Neuron (in vitro differentiated cells): ENCODE measurements around the gene KISS1R.
A peak's percentile ranks its signal among the peaks of the same experiment; 100 is the strongest.

Experiments
- H2AFZ ChIP-seq: one replicate; pipeline ENCODE4 v1.6.1; 2013; ENCODE audit warnings: low read depth, mild to moderate bottlenecking, inconsistent platforms, low read length, moderate library complexity
- H3K27me3 ChIP-seq: one replicate; pipeline ENCODE4 v1.6.1; 2013; ENCODE audit warnings: low read length; ENCODE audit not compliant: insufficient read depth
- H3K36me3 ChIP-seq: one replicate; pipeline ENCODE4 v1.6.1; 2013; ENCODE audit warnings: low read length; ENCODE audit not compliant: insufficient read depth
- H3K4me1 ChIP-seq: one replicate; pipeline ENCODE4 v1.6.1; 2013; ENCODE audit warnings: low read length; ENCODE audit not compliant: insufficient read depth
- H3K4me3 ChIP-seq: 2 replicates; pipeline ENCODE4 v1.5.1; 2013; ENCODE audit warnings: mild to moderate bottlenecking, low read length, moderate library complexity
- H3K9me3 ChIP-seq: one replicate; pipeline ENCODE4 v1.6.1; 2013; ENCODE audit warnings: low read length

The KISS1R gene

DNA sequence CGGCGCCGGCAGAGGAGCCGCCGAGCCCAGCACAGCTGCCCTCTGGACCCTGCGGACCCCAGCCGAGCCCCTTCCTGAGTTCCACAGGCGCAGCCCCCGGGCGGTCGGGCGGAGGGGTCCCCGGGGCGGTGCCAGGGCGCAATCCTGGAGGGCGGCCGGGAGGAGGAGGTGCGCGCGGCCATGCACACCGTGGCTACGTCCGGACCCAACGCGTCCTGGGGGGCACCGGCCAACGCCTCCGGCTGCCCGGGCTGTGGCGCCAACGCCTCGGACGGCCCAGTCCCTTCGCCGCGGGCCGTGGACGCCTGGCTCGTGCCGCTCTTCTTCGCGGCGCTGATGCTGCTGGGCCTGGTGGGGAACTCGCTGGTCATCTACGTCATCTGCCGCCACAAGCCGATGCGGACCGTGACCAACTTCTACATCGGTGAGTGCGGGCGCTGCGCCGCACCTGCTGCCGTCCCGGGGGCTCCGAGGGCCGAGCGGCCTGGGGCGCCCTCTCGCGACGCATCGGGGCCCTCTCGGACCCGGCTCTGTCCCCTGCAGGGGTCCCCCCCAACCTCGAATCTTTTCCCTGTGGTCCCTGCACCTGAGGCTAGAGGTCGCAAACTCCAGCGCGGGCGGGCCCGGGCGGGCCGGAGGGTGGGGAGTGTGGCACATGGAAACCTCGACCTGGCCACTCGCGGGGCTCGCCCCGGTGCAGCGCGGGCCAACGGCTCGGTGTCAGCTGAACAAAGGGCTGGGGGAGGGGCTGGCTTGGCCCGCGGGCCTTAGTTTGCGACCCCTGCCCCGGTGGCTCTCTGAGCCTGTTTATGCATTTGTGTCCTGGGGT, at the start of gene KISS1R:
Gene KISS1R (plus strand): TSS at position 11 of the 829 bp plus-strand sequence. CDS start 170 bp downstream, at position 181.
- Histone ChIP-seq H3K27me3 (no peaks in the 10 kb centered on the region), H3K36me3 (no peaks in the 10 kb centered on the region), H3K4me3 (peak within 1 kb of the TSS; percentile 43), H3K9me3 (no peaks in the 10 kb centered on the region), H2AFZ (peak within 1 kb of the TSS; percentile 24), H3K4me1 (peaks cover 14% of the 10 kb centered on the region)

DNA sequence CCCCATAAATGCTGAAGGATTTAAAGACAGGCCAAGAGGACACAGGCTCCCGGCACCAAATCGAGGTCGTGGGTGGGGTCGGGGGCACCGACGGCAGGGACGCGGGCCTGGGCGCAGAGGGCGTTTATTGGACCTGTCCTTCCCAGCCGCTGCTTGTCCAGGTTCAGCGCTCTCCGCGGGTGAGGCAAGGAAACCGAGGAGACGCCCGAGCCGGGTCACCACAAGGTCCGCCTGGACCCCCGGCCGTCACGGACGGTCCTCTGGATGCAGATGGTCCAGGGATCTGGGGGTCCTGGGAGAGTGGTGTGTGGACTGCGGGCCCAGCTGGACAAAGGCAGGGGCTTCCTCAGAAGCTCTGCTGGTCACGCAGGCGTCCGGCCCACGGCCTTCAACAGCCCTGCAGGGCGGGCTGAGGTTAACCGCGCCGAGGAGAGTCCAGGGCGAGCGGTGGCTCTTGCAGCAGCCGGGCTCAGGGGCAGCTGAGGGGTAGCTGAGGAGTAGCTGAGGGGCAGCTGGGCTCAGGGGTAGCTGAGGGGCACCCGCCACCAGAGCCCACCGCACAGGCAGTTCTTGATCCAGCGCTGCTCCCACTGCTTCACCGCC, 49.2 kb upstream of the KISS1R start:
- Histone ChIP-seq H3K4me3 (no peak overlapping the region), H3K27me3 (no peaks in the 10 kb centered on the region), H3K9me3 (peaks cover 4% of the 10 kb centered on the region), H3K36me3 (peaks cover 44% of the 10 kb centered on the region), H2AFZ (no peak overlapping the region), H3K4me1 (no peaks in the 10 kb centered on the region)

DNA sequence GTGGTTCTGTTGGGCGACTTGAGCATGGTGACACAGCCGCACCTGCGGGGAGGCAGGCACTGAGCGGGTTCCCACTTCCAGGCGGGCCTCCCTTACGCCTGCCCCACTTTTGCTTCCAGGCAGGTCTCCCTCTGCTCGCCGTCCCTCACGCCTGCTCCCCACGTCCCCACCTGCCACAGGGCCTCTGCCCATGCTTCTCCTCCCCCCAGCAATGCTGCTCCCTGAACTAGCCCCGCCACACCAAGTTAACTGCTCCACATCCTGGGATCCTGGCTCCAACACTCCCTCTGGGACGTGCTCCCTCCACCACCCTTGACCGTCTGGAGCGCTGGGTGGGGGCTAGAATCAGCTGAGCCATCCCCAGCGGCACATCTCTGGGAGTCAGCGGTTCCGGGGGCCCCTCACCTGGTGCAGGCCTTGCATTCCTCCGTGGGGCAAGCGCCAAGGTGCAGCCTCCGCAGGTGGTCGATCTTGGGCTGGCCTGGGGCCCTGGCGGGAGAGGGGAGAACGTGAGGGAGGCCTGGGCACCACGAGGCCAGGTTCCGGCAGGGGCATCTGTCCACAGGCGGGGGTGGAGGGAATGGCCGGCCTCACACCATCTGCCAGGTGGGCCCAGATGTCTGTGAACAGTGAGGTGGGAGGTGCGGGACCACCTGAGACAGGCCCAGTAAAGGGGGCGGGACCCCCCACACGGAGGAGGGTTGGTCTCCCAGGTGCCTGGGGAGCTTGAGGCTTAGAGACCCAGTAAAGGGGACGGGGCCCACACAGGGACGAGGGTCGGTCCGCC, 48.5 kb upstream of the KISS1R start:
- no peak overlapping the region for H2AFZ ChIP-seq
- H3K4me1 ChIP-seq: no peaks in the 10 kb centered on the region
- H3K9me3 ChIP-seq: peaks cover 4% of the 10 kb centered on the region
- peaks cover 48% of the 10 kb centered on the region for H3K36me3 ChIP-seq
- no peak overlapping the region for H3K4me3 ChIP-seq
- no peaks in the 10 kb centered on the region for H3K27me3 ChIP-seq

DNA sequence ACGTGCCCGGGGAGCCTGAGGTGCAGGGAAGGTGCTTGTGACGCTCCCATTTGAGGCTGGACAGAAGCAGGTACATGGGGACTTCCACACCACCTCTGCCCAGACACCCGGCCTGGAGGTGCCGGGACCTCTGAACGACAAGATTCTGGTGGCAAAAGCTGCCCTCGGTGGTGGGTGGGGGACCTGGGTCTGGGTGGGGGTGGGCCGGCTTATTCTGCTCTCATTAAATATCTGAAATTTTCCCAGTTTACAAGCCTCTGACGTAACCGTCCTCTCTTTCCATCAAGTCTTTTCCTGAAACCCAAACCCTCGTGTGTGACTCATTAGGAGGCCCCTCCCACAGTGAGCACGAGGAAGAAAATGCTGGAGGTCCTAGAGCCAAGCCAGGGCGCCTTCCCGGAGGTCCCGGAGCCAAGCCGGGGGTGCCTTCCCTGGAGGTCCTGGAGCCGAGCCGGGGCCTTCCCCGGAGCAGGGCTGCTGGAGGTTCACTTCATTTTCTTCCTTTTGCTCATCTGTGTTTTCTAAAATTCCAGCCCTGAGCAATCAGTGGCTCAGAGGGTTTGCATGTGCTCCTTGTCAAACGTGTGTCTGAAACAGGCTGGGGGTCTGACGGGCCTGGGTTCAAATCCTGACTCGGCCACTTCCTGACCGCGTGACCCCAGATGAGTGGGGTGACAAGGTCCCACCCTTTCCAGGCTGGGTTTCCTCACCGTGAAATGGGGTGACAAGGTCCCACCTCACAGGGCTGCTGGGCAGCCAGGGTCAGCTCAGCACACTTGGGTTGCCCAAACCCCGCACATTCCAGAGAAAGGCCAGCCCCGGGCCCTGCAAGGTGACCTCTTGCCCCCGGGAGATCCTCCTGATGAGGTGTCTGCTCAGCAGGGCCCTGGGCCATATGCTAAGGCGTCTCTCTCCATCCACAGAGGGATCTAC, 47.6 kb upstream of the KISS1R start:
- Histone ChIP-seq H2AFZ (no peak overlapping the region), H3K4me1 (no peaks in the 10 kb centered on the region), H3K27me3 (no peaks in the 10 kb centered on the region), H3K4me3 (no peak overlapping the region), H3K36me3 (peaks cover 53% of the 10 kb centered on the region), H3K9me3 (peaks cover 4% of the 10 kb centered on the region)

DNA sequence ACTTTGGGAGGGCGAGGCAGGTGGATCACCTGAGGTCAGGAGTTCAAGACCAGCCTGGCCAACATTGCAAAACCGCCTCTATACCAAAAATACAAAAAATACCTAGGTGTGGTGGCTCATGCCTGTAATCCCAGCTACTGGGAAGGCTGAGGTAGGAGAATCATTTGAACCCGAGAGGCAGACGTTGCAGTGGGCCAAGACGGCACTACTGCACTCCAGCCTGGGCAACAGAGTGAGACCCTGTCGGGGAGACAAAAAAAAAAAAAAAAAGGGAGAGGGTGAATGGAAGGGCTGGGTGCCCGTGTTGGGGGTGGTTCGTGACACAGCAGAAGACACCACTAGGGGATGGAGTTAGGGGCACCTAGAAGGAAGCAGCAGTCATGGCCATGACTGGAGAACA, 46.8 kb upstream of the KISS1R start:
- Histone ChIP-seq H3K9me3 (peaks cover 4% of the 10 kb centered on the region), H3K36me3 (peaks cover 58% of the 10 kb centered on the region), H3K4me1 (no peaks in the 10 kb centered on the region), H3K4me3 (no peak overlapping the region), H2AFZ (no peak overlapping the region), H3K27me3 (no peaks in the 10 kb centered on the region)

DNA sequence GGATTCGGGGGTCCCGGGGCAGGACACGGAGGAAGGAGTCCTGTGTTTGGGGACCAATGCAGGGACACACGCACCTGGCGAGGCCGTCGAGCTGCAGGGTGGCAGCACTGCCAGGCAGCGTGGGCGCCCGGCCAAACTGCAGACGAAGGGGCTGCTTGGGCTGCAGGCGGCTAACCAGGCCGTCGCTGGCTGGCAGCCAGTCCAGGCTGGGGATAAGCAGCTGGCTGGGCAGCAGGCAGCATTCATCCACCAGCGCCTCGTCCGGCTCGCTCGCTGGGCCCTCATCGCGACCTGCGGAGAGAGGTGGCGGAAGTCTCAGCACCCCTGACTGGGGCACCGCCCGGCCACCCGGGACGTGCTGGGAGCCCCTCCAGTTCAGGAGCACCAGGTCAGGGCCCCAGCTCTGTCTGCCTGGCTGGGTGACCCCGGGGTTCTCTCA, 46.2 kb upstream of the KISS1R start:
- Histone ChIP-seq H3K4me3 (no peak overlapping the region), H3K27me3 (no peaks in the 10 kb centered on the region), H3K4me1 (no peaks in the 10 kb centered on the region), H3K9me3 (peaks cover 4% of the 10 kb centered on the region), H2AFZ (no peak overlapping the region), H3K36me3 (peaks cover 64% of the 10 kb centered on the region)

DNA sequence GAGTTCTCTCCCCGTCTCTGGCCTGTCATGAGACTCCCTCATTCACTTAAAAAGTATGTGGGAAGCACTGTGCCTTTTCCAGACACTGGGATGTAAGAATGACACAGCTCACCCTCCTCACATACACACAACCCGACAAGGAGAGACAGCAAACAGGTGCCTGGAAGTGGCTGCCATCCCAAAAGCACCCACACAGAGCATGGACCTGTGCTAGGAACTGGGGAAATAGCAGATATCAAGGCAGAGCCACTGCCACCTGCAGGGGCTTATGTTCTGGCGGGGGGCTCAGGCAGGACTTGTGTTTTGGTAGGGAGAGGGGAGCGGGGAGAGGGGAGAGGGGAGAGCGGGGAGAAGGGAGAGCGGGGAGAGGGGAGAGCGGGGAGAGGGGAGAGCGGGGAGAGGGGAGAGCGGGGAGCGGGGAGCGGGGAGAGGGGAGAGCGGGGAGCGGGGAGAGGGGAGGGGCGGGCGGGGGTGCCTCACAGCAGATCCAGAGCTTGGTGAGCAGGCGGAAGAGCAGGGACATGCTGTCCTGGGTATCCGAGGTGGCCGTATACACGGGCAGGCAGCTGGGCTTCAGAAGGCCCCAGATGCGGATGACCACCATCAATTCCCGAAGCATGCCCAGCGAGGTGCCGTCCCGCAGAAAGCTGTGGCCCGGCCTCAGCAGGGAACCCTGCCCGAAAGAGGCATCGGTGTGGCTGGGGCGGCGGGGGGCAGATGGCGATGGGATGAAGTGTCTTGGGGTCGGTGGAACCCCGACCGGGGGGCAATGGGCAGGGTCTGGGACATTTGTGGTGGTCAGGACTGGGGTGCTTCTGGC, 45.5 kb upstream of the KISS1R start:
- H3K36me3 ChIP-seq: peaks cover 68% of the 10 kb centered on the region
- no peak overlapping the region for H2AFZ ChIP-seq
- H3K4me3 ChIP-seq: no peak overlapping the region
- H3K4me1 ChIP-seq: no peaks in the 10 kb centered on the region
- peaks cover 4% of the 10 kb centered on the region for H3K9me3 ChIP-seq
- no peaks in the 10 kb centered on the region for H3K27me3 ChIP-seq

DNA sequence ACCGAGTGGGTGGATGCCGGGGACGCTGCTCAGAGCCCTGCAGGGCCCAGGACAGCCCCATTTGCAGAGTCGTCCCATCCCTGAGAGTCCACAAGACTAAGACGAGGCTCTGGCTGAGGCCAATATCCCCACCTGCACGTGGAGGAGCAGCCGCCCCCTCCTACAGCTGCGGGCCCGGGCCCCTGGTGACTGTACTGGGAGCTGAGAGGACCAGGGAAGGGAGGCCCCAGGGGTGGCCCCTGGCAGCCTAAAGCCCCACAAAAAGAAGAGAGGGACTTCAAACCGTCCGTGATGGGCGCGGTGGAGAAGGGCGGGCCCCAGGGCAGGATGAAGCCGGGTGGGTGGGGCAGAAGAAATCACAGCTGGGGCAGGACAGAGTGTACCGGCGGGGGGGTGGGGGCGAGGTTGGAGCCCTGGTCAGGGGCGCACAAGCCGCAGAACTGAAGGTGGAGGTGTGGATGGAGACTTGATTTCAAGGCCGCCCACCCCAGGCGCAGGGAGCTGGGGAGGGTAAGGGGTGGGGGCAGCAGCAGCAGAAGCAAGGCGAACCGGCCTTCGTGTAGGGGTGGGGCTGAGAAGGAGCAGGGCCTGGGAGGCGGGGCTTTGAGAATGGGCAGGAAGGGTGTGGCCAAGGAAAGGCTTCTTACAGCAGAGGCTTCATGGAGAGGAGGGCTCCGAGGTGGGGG, 44.7 kb upstream of the KISS1R start:
- Histone ChIP-seq H3K4me1 (no peaks in the 10 kb centered on the region), H3K27me3 (no peaks in the 10 kb centered on the region), H3K36me3 (peaks cover 71% of the 10 kb centered on the region), H2AFZ (no peak overlapping the region), H3K9me3 (peaks cover 4% of the 10 kb centered on the region), H3K4me3 (no peak overlapping the region)

DNA sequence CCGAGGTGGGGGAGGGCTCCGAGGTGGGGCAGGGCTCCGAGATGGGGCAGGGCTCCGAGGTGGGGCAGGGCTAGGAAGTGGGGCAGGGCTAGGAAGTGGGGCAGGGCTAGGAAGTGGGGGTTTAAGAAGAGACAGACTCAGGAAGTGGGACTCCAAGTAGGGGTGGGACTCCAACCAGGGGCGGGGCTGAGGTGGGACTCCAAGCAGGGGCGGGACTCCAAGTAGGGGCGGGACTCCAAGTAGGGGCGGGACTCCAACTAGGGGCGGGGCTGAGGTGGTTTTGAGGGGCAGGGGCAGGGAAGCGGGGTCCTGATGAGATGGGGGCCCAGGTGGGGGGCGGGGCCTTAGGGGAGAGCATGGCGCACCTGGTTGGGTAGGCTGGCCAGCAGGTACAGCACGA, 44.0 kb upstream of the KISS1R start:
- Histone ChIP-seq H3K36me3 (peaks cover 64% of the 10 kb centered on the region), H3K27me3 (no peaks in the 10 kb centered on the region), H3K9me3 (peaks cover 4% of the 10 kb centered on the region), H2AFZ (no peak overlapping the region), H3K4me3 (no peak overlapping the region), H3K4me1 (no peaks in the 10 kb centered on the region)

DNA sequence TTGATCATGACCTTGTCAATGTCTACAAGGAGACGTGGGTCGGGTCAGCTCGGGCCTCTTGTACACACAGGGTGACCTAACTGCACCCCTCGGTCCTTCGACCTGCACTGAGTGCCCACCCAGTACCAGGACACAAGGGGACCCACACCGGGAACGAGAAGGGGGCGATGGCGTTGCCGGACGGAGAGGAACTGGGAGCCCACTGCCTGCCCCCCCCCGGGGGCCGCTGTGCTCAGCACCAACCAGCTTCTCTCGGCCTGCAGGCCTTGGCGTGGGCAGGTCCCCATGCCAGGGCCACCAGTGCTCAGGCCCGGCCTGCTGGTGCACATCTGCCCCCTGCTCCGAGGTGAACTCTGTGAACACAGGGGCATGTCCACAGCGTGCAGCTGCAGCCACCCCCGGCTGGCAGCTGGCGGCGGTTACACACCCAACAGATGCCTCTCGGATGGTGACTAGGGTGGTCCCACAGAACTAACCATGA, 43.5 kb upstream of the KISS1R start:
- Histone ChIP-seq H3K9me3 (no peaks in the 10 kb centered on the region), H3K4me1 (no peaks in the 10 kb centered on the region), H3K4me3 (no peak overlapping the region), H3K27me3 (no peaks in the 10 kb centered on the region), H2AFZ (no peak overlapping the region), H3K36me3 (peaks cover 59% of the 10 kb centered on the region)

DNA sequence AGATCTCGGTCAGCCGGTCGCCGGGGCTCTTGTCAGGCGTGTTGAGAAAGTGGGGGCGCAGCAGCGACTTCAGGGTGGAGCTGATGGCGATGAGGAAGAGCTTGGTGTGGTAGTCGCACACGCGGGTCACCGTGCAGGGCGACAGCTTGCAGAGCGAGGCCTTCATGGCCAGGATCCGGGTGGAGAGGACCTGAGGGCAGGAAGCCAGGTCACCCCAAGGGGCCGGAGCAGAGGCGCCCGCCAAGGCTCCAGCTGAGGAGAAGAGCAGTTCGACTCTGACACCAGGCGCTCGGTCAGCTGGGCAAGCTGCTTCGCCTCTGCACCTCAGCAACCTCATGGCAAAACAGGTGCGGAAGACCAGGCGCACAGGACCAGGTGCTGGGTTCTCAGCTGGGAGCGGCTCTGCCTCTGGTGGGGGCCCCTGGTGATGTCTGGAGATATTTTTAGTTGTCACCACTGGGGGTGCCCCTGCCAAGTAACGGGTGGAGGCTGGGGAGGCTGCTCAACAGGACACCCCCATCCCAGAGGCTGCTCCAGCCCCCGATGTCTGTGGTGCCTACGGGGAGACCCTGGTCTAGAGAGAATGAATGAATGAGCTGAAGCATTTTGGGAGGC, 41.8 kb upstream of the KISS1R start:
- H2AFZ ChIP-seq: no peak overlapping the region
- no peaks in the 10 kb centered on the region for H3K27me3 ChIP-seq
- H3K4me1 ChIP-seq: no peaks in the 10 kb centered on the region
- H3K9me3 ChIP-seq: no peaks in the 10 kb centered on the region
- H3K36me3 ChIP-seq: peaks cover 53% of the 10 kb centered on the region
- H3K4me3 ChIP-seq: no peak overlapping the region
